GM21367 (cell line): ENCODE measurements around the gene DDAH2.

ENCODE experiments used
- ATAC-seq: cut with Tn5 transposase; IDR thresholded peaks from one replicate; pipeline ENCODE4 v1.9.1; 2021; ENCODE audit not compliant: unreplicated experiment

The DDAH2 gene

GRCh38 chr6:31691564-31692108 lies 37.5 kb downstream of the DDAH2 start:
- ATAC-seq: no peak

GRCh38 chr6:31691078-31691463 lies 38.0 kb downstream of the DDAH2 start:
- ATAC-seq: no peak

DNA sequence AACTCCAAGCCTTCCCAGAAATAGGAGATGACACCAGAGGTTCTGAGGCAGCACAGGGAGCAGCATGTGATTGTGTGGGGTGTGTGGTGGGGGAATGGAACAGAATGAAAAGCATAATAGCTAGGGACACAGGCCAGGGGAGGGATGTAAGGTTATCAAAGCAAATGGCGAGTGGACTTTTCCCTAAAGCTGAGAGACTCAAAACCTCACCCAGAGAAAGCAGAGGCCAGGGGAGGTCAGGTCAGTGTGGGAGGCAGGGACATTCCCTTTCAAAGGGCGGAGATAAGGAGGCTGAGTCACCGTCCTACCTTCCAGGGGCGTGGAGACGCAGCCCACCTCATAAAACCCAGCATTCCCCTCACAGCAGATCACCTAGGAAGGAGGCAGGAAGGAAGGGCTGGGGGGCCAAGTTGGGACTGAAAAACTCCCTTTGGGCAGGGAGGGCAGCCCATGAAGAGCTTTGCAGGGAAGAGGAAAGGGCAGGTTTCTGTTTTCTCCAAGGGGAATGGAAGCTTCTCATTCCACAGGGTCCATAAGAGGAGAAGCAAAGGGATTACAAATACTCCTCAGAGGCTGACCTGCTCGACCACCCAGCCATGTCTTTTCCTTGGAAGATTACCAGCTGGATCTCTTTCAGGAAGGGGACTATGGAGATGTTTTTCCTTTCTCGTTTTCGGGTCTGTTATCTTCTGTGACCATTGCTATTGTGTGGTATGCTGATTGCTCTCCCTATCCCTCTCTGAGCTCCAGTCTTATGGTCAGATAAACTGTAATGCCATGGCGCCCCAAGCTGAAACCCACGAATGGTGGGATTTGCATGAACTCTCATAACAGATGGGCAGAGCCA lies 38.6 kb downstream of the DDAH2 start:
- no peak for ATAC-seq

DNA sequence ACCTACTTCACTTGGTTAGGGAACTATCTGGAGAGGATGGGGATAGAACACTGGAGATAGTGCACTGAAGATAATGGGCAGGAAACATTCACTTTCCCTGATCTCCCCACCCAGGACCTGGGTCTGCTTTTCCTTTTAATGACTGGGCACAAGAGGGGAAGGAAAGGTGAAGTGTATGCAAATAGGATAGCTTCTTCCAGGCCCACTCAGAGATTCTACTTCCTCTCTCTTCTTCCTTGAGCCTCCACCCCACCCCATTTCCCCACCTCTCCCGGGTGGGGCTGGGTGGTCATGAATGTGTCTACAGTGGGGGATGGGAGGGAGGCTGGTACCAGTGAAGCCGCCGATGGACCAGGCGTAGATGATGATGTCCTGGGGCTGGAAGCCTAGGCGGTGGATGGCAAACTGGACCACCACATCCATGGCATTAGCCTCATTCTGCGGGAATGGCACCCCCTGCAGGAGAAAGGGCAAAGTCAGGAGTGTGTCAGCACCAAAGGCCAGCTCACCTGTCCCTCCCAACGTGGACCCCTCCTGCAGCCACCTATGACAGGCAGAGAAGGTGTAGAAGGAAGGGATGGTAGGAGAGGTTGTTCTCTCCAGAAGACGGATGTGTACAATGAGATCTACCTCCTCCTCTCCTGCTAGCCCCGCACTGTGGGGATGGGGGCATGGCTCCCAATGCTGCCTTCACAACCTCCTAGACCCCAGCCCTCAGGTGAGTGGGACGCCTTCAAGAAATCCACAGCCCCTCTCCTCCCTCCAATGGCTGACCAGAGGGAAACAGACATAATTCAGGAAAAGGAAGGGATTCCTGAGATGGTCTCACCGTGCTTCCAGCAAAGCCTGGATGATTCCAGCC lies 39.6 kb downstream of the DDAH2 start:
- ATAC-seq: no peak

DNA sequence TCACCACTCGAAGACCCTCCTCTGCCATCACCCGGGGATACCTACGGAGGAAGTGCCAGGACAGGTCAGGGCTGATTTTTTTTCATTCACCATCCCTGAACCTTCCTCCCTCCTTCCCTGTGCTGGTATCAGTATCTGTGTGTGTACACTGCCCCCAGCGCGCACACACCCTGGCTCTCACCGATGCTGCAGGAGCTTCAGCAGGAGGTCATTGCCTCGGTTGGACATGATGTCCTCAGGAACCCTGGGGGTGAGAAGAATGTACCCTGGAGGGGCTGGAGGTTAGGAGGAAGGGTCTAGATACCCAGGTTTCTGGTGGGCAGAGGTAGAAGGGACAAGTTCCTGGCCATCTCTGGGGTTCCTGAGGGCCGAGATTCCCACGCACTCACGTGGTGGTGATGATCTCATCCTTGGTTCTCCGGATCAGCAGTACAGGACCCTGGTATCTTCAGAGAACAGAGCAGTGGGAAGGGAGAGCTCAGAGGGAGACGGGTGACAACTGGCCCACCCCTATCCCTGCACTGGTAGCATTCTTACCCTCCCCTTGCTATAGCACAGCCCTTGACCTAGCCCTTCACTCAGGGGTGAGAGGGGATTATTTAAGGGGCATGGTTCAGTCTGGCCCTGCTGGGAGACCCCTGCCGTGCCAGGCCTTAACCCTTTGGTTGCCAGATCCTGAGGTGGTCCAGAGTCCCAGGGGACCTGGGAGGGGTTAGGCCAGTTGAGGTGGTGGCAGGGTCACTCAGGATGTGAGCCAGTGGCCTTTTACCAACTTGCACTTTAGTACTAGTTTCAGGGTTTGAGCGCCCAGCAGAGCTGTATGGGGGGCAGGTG lies 41.0 kb downstream of the DDAH2 start:
- ATAC-seq: no peak

- ATAC-seq: no peak
Observed at GRCh38 chr6:31687321-31687720, 41.8 kb downstream of the DDAH2 start.

GRCh38 chr6:31686483-31686882 lies 42.6 kb downstream of the DDAH2 start:
- no peak for ATAC-seq

DNA sequence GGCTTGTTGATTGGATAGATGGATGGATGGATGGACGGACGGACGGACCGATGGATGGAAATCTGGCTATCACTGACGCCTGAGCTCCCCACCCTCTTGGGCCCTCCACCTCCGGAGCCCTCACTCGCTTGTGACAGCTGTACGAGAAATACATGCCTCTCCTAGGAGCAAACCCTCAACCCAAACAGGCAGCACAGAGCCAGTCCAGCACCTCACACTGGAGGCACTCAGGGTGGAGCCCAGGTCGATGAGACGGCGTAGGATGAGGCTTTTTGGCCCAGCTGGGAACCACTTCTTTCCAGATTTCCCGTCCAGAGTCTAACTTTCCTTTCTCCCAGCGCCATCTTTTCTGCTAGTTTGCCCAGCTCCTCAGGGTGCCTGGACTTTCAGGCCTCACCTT lies 45.5 kb downstream of the DDAH2 start:
- ATAC-seq: no peak

DNA sequence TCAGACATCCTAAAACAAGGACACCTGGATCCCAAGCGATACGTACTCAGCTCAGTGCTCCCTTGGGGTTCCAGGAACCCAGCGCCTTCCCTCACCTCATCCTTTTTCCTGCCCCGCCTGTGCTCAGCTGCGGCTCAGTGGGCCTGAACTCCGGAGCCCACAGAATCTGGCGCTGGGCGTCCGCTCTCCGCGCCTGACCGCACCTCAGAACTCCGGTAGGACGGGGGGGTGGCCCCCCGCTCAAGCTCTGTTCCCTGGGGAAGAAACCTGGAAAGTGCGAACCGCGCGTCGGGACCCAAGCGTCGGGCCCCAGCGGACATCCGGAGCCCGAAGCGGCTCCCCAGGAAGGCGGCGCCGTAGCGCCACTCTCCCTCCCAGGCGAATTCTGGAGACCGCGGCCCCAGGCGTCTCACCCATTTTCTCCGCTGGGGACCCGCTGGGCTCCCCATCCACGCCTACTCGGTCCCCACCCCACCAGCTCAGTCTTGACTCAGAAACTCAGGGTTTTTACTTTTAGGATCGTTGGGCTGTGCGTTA lies 47.9 kb downstream of the DDAH2 start:
- no peak for ATAC-seq

DNA sequence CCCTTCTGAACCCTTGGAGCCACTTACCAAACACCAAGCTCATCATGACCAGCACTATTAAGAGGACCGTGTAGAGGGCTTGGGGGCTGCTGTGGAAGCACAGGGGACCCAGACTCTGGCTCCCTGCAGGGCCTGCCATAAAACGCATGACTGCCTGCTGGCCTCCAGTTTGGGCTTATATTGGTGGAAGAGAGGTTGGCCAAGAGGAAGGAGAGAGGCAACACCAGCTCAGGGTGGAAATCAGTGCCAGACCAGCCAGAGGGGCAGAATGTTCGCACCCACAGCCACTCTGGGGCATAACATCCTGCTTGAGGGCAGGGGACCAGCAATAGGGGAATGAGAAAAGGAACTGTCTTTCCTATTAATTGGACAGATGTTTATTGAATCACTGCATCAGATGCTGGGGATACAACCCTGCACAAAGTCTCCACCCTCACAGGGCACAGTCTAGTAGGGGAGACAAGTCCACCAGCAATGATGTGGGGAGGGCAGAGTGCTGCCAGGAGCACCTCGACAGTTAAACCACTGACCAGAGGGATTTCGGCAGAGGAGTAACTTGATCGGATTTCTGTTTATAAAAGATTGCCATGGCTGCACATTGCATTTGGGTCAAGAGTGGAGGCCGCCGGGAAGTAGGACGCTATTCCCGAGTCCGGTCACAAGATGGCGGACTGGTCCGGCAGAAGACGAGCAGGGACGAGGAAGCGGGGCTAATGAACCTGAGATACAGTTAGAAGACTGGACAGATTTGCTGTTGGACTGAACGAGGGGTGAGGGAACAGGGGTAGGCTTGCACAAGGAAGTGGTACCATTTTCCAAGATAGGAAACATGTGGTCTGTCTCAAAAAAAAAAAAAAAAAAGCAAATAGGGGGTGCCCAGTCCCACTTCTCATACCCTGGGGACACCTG lies 48.6 kb downstream of the DDAH2 start, which contains the start of gene LY6G5C:
Gene LY6G5C, minus strand, starts transcription at position 842 of the 909 bp plus-strand sequence. Its CDS starts 694 bp downstream, at position 148.
- ATAC-seq: no peak

DNA sequence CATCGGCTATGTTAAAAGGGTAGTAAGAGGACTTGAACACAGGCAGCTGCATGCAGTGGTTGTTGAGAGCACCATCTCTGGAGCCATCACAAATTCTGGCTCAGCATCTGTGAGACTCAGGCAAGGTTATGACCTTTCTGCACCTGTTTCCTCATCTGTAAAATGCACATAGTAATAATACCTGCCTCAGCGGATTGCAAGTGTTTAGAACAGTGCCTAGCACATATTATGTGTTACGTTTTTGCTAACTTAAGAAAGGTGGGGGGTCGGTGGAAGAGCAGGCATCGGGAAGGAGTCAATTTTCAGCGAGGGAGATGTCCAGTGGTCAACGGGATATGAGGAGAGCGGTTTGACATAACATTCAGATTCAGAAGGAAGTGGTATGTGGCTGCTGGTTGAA lies 51.1 kb downstream of the DDAH2 start:
- ATAC-seq: no peak
